ENCODE measurements around the gene CYP11A1. TPM values are rescaled to one million over a fixed set of nuclear protein-coding genes. Genes with fewer than 3 reads are reported as not detected.

CYP11A1 gene
- total and polyA plus RNA-seq, 2 donors (not counting 1 experiment from before 2014, with no cell fraction given): not detected

GRCh38 chr15:74335396-74335795 is 32.0 kb downstream of the CYP11A1 start:
- Mint-ChIP-seq H3K4me3 (no peak overlapping the region), H3K9me3 (ENCODE audit: insufficient read depth) (no peaks in the 10 kb centered on the region), H3K4me1 (no peaks in the 10 kb centered on the region), H3K27me3 (peaks cover 4% of the 10 kb centered on the region), H3K27ac (no peak overlapping the region)
- ChIA-PET POLR2A (no interaction called here), CTCF (no interaction called here)
- H3K36me3 ChIP-seq (replicated peaks in 1 of 2; ENCODE audit: control extremely low read depth in 1 of 2, control insufficient read depth in 1 of 2, extremely low read depth in 1 of 2, insufficient read depth in 2 of 2, low read length in 1 of 2): no peaks in the 10 kb centered on the region
- no peak overlapping the region for H3K4me3 ChIP-seq (ENCODE audit: control extremely low read depth in 1 of 5, extremely low read depth in 1 of 5, insufficient read depth in 1 of 5, low read depth in 2 of 5, low read length in 4 of 5)
- no peaks in the 10 kb centered on the region for H3K4me1 ChIP-seq (ENCODE audit: control insufficient read depth in 2 of 2, insufficient read depth in 2 of 2, low read length in 2 of 2)
- no peak for ATAC-seq (ENCODE audit: low read depth)
- TF ChIP-seq CTCF (IDR thresholded peaks at IDR 0.05): no peak
- H4K20me1 ChIP-seq (ENCODE audit: control insufficient read depth, insufficient read depth, low read length, poor library complexity, severe bottlenecking): no peaks in the 10 kb centered on the region
- no peak for DNase-seq
- H3K27ac ChIP-seq (ENCODE audit: low read length in 2 of 2): no peak overlapping the region
- H2AFZ ChIP-seq (ENCODE audit: insufficient read depth, low read depth, low read length, poor library complexity, severe bottlenecking): no peak overlapping the region
- H3K9ac ChIP-seq (ENCODE audit: low read length): no peak overlapping the region
- H3K27me3 ChIP-seq (replicated peaks in 1 of 4; ENCODE audit: control extremely low read depth in 1 of 4, control insufficient read depth in 3 of 4, insufficient read depth in 4 of 4, low read length in 3 of 4): no peaks in the 10 kb centered on the region
- no peak overlapping the region for H3K4me2 ChIP-seq (replicated peaks; ENCODE audit: low read depth, low read length, poor library complexity, severe bottlenecking)
- no peaks in the 10 kb centered on the region for H3K79me2 ChIP-seq (ENCODE audit: control insufficient read depth, insufficient read depth, low read length)
- WGBS (ENCODE audit: insufficient coverage): 93% methylated on average over 7 of the region's 8 CpGs
- intact Hi-C loops (cut with micrococcal nuclease): no loop called here
- H3K9me3 ChIP-seq (ENCODE audit: control extremely low read depth in 1 of 3, control insufficient read depth in 2 of 3, insufficient read depth in 1 of 3, low read length in 2 of 3): peaks cover 0 to 4% (median 0%) of the 10 kb centered on the region in 3 donors

GRCh38 chr15:74334127-74334526 is 33.3 kb downstream of the CYP11A1 start:
- H3K4me3 ChIP-seq (ENCODE audit: control extremely low read depth in 1 of 5, extremely low read depth in 1 of 5, insufficient read depth in 1 of 5, low read depth in 2 of 5, low read length in 4 of 5): no peak overlapping the region
- DNase-seq (no peak), ATAC-seq (ENCODE audit: low read depth) (no peak)
- intact Hi-C loops (cut with micrococcal nuclease): no loop called here
- CTCF ChIA-PET: no interaction called here
- no peak overlapping the region for H3K4me2 ChIP-seq (replicated peaks; ENCODE audit: low read depth, low read length, poor library complexity, severe bottlenecking)
- H3K4me1 ChIP-seq (ENCODE audit: control insufficient read depth in 2 of 2, insufficient read depth in 2 of 2, low read length in 2 of 2): no peaks in the 10 kb centered on the region
- H3K27ac ChIP-seq (ENCODE audit: low read length in 2 of 2): no peak overlapping the region
- no peaks in the 10 kb centered on the region for H3K4me1 Mint-ChIP-seq
- H3K9me3 ChIP-seq (ENCODE audit: control extremely low read depth in 1 of 3, control insufficient read depth in 2 of 3, insufficient read depth in 1 of 3, low read length in 2 of 3): peaks cover 0 to 4% (median 0%) of the 10 kb centered on the region in 3 donors
- H4K20me1 ChIP-seq (ENCODE audit: control insufficient read depth, insufficient read depth, low read length, poor library complexity, severe bottlenecking): no peaks in the 10 kb centered on the region
- H3K36me3 ChIP-seq (replicated peaks in 1 of 2; ENCODE audit: control extremely low read depth in 1 of 2, control insufficient read depth in 1 of 2, extremely low read depth in 1 of 2, insufficient read depth in 2 of 2, low read length in 1 of 2): no peaks in the 10 kb centered on the region
- no peak for TF ChIP-seq CTCF (IDR thresholded peaks at IDR 0.05)
- no peak for TF ChIP-seq EZH2 (IDR thresholded peaks at IDR 0.05; ENCODE audit: borderline replicate concordance, insufficient read depth, low read depth, low read length, poor library complexity, severe bottlenecking)
- H3K27me3 ChIP-seq (replicated peaks in 1 of 4; ENCODE audit: control extremely low read depth in 1 of 4, control insufficient read depth in 3 of 4, insufficient read depth in 4 of 4, low read length in 3 of 4): no peaks in the 10 kb centered on the region
- 92% methylated on average over 1 of the region's 1 CpG for WGBS (ENCODE audit: insufficient coverage)
- peaks cover 4% of the 10 kb centered on the region for H3K27me3 Mint-ChIP-seq
- no peaks in the 10 kb centered on the region for H3K79me2 ChIP-seq (ENCODE audit: control insufficient read depth, insufficient read depth, low read length)
- POLR2A ChIA-PET: no interaction called here
- H3K4me3 Mint-ChIP-seq: no peak overlapping the region
- no peak overlapping the region for H3K27ac Mint-ChIP-seq
- H3K9ac ChIP-seq (ENCODE audit: low read length): no peak overlapping the region
- no peaks in the 10 kb centered on the region for H3K9me3 Mint-ChIP-seq (ENCODE audit: insufficient read depth)
- no peak overlapping the region for H2AFZ ChIP-seq (ENCODE audit: insufficient read depth, low read depth, low read length, poor library complexity, severe bottlenecking)

Measured in B cell (primary cell).